A549 (cell line): Measurements from ENCODE around the gene NLN.

Experiments used
- BHLHE40 ChIP-seq: IDR thresholded peaks from 2 replicates; pipeline ENCODE4 v1.6.1; 2012; ENCODE audit warnings: low read depth, low read length, inconsistent platforms
- CBX2 ChIP-seq: fragments of 200-600 bp; sonication (generic); IDR thresholded peaks from 2 replicates; pipeline ENCODE4 v1.6.1; 2016; ENCODE audit warnings: low read depth, mild to moderate bottlenecking, borderline replicate concordance
- CBX8 ChIP-seq: fragments of 200-600 bp; sonication (generic); IDR thresholded peaks from 2 replicates; pipeline ENCODE4 v1.6.1; 2016
- CEBPB ChIP-seq, 2 experiments: fragments of >200 bp in 1 of 2; sonication (Bioruptor Twin) in 1 of 2; formaldehyde crosslinking in 1 of 2; IDR thresholded peaks; 2 replicates each; pipeline ENCODE4 v1.6.1; 2012 to 2016
- EHMT2 ChIP-seq: fragments of 200-600 bp; sonication (generic); IDR thresholded peaks from 2 replicates; pipeline ENCODE4 v1.6.1; 2016; ENCODE audit warnings: antibody characterized with exemption, low read depth, mild to moderate bottlenecking, moderate library complexity
- FOSB ChIP-seq: fragments of 250-450 bp; sonication (Bioruptor Pico); IDR thresholded peaks from 2 replicates; pipeline ENCODE4 v1.5.0; 2020; ENCODE audit warnings: mild to moderate bottlenecking, moderate library complexity
- HOXA7 ChIP-seq: fragments of 250-450 bp; sonication (Bioruptor Pico); IDR thresholded peaks from 2 replicates; pipeline ENCODE4 v1.5.0; 2020; ENCODE audit warnings: mild to moderate bottlenecking, moderate library complexity
- JUN ChIP-seq, 2 experiments: fragments of >200 bp; sonication (Bioruptor Twin); formaldehyde crosslinking; IDR thresholded peaks; 2 replicates in 1 of 2; 3 replicates in 1 of 2; pipeline ENCODE4 v1.6.1; 2016 to 2017
- JUNB ChIP-seq: fragments of >200 bp; sonication (Bioruptor Twin); formaldehyde crosslinking; IDR thresholded peaks from 2 replicates; pipeline ENCODE4 v1.6.1; 2016
- MYC ChIP-seq: IDR thresholded peaks from 2 replicates; pipeline ENCODE4 v1.6.1; 2012; ENCODE audit warnings: mild to moderate bottlenecking, inconsistent platforms, low read length, improper control_type of control experiment, borderline replicate concordance
- RAD21 ChIP-seq, 2 experiments: fragments of >200 bp in 1 of 2; sonication (Bioruptor Twin) in 1 of 2; formaldehyde crosslinking in 1 of 2; IDR thresholded peaks in 1 of 2; conservative IDR thresholded peaks in 1 of 2; 2 replicates in 1 of 2; 3 replicates in 1 of 2; pipeline ENCODE4 v1.6.1; 2012 to 2018; ENCODE audit warnings: inconsistent platforms in 1 of 2
- SREBF2 ChIP-seq: fragments of 450-650 bp; IDR thresholded peaks from 2 replicates; pipeline ENCODE4 v1.6.1; 2014; ENCODE audit warnings: mild to moderate bottlenecking, moderate library complexity
- TF ChIP-seq, protein P1 (sequence below): fragments of >200 bp; sonication (Bioruptor Twin); formaldehyde crosslinking; IDR thresholded peaks from 3 replicates; pipeline ENCODE4 v1.5.1; 2016
- TF ChIP-seq, protein P2 (sequence below): IDR thresholded peaks from 2 replicates; pipeline ENCODE4 v1.6.1; 2012

DNA sequence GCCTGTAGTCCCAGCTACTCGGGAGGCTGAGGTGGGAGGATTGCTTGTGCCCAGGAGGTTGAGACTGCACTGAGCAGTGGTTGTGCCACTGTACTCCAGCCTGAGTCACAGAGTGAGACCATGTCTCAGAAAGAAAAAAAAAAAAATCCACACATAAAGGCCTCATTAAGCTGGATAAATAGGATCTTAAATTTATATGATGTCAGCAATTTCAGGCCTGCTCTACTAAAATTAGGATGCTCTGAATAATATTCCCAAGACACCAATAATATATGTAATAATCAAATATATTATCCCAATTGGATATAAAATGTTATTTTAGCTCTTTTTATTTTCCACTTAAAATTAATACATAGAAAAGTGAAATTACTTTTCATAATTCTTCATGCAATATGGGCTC, 43.6 kb downstream of the NLN start:
- TF ChIP-seq, protein P1, sequence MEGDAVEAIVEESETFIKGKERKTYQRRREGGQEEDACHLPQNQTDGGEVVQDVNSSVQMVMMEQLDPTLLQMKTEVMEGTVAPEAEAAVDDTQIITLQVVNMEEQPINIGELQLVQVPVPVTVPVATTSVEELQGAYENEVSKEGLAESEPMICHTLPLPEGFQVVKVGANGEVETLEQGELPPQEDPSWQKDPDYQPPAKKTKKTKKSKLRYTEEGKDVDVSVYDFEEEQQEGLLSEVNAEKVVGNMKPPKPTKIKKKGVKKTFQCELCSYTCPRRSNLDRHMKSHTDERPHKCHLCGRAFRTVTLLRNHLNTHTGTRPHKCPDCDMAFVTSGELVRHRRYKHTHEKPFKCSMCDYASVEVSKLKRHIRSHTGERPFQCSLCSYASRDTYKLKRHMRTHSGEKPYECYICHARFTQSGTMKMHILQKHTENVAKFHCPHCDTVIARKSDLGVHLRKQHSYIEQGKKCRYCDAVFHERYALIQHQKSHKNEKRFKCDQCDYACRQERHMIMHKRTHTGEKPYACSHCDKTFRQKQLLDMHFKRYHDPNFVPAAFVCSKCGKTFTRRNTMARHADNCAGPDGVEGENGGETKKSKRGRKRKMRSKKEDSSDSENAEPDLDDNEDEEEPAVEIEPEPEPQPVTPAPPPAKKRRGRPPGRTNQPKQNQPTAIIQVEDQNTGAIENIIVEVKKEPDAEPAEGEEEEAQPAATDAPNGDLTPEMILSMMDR, result no peak
- TF ChIP-seq CEBPB (IDR thresholded peaks at IDR 0.05) (no peak), JUNB (no peak), BHLHE40 (no peak), EHMT2 (no peak), RAD21 (conservative IDR thresholded peaks at IDR 0.05 in 1 of 2, IDR thresholded peaks at IDR 0.05 in 1 of 2) (no peak), CBX2 (no peak), FOSB (CRISPR knock-in tag) (no peak), JUN (IDR thresholded peaks at IDR 0.05) (no peak), CBX8 (no peak), SREBF2 (no peak), HOXA7 (CRISPR knock-in tag) (no peak), MYC (no peak)
- TF ChIP-seq, protein P2, sequence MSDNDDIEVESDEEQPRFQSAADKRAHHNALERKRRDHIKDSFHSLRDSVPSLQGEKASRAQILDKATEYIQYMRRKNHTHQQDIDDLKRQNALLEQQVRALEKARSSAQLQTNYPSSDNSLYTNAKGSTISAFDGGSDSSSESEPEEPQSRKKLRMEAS, result no peak
